Endothelial cell of umbilical vein (primary cell): ENCODE results near the gene FSTL4. TPM values are rescaled to one million over a fixed set of nuclear protein-coding genes. Genes with fewer than 3 reads are reported as not detected.

ENCODE experiments used
- BruUV-seq: library from RNA; stranded (reverse); fragments of 400-500 nt; replicated peaks from 2 replicates; lab custom pipeline; 2021; lab: Mats Ljungman, UMichigan
- CTCF ChIA-PET: fragments of 300-600, 350-600 bp; sonication (Branson Sonifier 250); formaldehyde crosslinking; loops from one replicate; lab custom pipeline; 2021; ENCODE audit warnings: antibody characterized with exemption, inconsistent platforms; lab: Charles Lee
- POLR2A ChIA-PET: fragments of 300-600, 350-600 bp; sonication (Branson Sonifier 250); formaldehyde crosslinking; loops from one replicate; lab custom pipeline; 2021; ENCODE audit warnings: antibody characterized with exemption, inconsistent platforms; lab: Charles Lee
- DNase-seq: peaks from one replicate; pipeline ENCODE4 v3.0.0-alpha.2; 2011; ENCODE audit warnings: low read depth, low spot score
- FAIRE-seq: peaks from 2 replicates; lab custom pipeline; 2011; peaks lifted over from hg19 to GRCh38; lab: Jason Lieb, UNC
- H2AFZ ChIP-seq: 2 replicates; pipeline ENCODE4 v1.6.0; 2012; ENCODE audit warnings: low read depth, low read length, control low read depth, inconsistent platforms
- H3K27ac ChIP-seq: 2 replicates; pipeline ENCODE4 v1.5.1; 2011; ENCODE audit warnings: low read depth, mild to moderate bottlenecking, control low read depth, low read length, moderate library complexity; ENCODE audit not compliant: insufficient read depth
- H3K27me3 ChIP-seq, 2 experiments: 2 replicates each; pipeline versions ENCODE4 v1.6.0 to v1.6.1; 2011; ENCODE audit warnings: low read length in 2 of 2, mixed read lengths in 1 of 2; ENCODE audit not compliant: control insufficient read depth in 2 of 2, insufficient read depth in 2 of 2
- H3K36me3 ChIP-seq, 2 experiments: 2 replicates in 1 of 2; 3 replicates in 1 of 2; pipeline ENCODE4 v1.5.1; 2011; ENCODE audit warnings: low read length in 2 of 2, mild to moderate bottlenecking in 1 of 2, moderate library complexity in 1 of 2; ENCODE audit not compliant: control insufficient read depth in 2 of 2, insufficient read depth in 2 of 2; ENCODE audit errors: extremely low read depth in 1 of 2
- H3K4me1 ChIP-seq: 3 replicates; pipeline ENCODE4 v1.5.1; 2011; ENCODE audit warnings: mild to moderate bottlenecking, low read length; ENCODE audit not compliant: control insufficient read depth, insufficient read depth; ENCODE audit errors: extremely low read depth
- H3K4me2 ChIP-seq: 2 replicates; pipeline ENCODE4 v1.6.1; 2011; ENCODE audit warnings: low read length, control low read depth, mixed read lengths; ENCODE audit not compliant: insufficient read depth
- H3K4me3 ChIP-seq, 3 experiments: fragments of 200-600 bp in 1 of 3; sonication (generic), shearing (Covaris generic) in 1 of 3; replicated peaks in 1 of 3; 2 replicates each; pipeline ENCODE4 v1.5.1; 2011 to 2016; ENCODE audit warnings: control low read depth in 3 of 3, low read length in 3 of 3, mild to moderate bottlenecking in 2 of 3, inconsistent platforms in 1 of 3, low read depth in 1 of 3, moderate library complexity in 1 of 3; ENCODE audit not compliant: insufficient read depth in 1 of 3
- H3K79me2 ChIP-seq: 2 replicates; pipeline ENCODE4 v1.6.0; 2012; ENCODE audit warnings: low read length, inconsistent platforms; ENCODE audit not compliant: control insufficient read depth, insufficient read depth
- H3K9ac ChIP-seq: replicated peaks from 2 replicates; pipeline ENCODE3; 2011; ENCODE audit warnings: low read length, control low read depth; ENCODE audit not compliant: insufficient read depth; ENCODE audit errors: extremely low read depth
- H3K9me1 ChIP-seq: replicated peaks from 3 replicates; pipeline ENCODE4 v1.6.0; 2011; ENCODE audit warnings: mild to moderate bottlenecking, low read length; ENCODE audit not compliant: control insufficient read depth, insufficient read depth; ENCODE audit errors: extremely low read depth
- H3K9me3 ChIP-seq: replicated peaks from 2 replicates; pipeline ENCODE4 v1.5.1; 2012; ENCODE audit warnings: low read length, inconsistent platforms; ENCODE audit not compliant: control insufficient read depth, insufficient read depth
- H4K20me1 ChIP-seq: replicated peaks from 2 replicates; pipeline ENCODE3; 2011; ENCODE audit warnings: mild to moderate bottlenecking, low read length; ENCODE audit not compliant: control insufficient read depth, insufficient read depth; ENCODE audit errors: extremely low read depth
- CTCF ChIP-seq, 2 donors: IDR thresholded peaks; 1 replicate in 1 of 2; 2 replicates in 1 of 2; pipeline ENCODE4 v1.5.1; 2011; ENCODE audit warnings: low read length in 2 of 2, mild to moderate bottlenecking in 2 of 2, moderate library complexity in 2 of 2, control low read depth in 1 of 2, inconsistent platforms in 1 of 2, low read depth in 1 of 2; ENCODE audit not compliant: insufficient read depth in 1 of 2; ENCODE audit errors: extremely low read depth in 1 of 2
- GATA2 ChIP-seq: IDR thresholded peaks from 2 replicates; pipeline ENCODE4 v1.7.0; 2011; ENCODE audit warnings: low read depth, mild to moderate bottlenecking, moderate library complexity, mixed read lengths, low read length; ENCODE audit not compliant: insufficient read length, insufficient read depth
- JUN ChIP-seq: IDR thresholded peaks from 2 replicates; pipeline ENCODE4 v1.6.1; 2011; ENCODE audit warnings: borderline replicate concordance, low read depth; ENCODE audit not compliant: insufficient read length, insufficient read depth
- MYC ChIP-seq: IDR thresholded peaks from one replicate; pipeline ENCODE4 v1.6.1; 2011; ENCODE audit warnings: mild to moderate bottlenecking, low read depth, low read length
- POLR2A ChIP-seq: IDR thresholded peaks from 2 replicates; pipeline ENCODE4 v1.6.1; 2012; ENCODE audit warnings: low read depth, mild to moderate bottlenecking, control low read depth, low read length
- POLR2AphosphoS5 ChIP-seq: IDR thresholded peaks from 2 replicates; pipeline ENCODE4 v1.6.1; 2012; ENCODE audit warnings: low read depth, mild to moderate bottlenecking, control low read depth, low read length, moderate library complexity; ENCODE audit not compliant: insufficient read depth
- dilution Hi-C: fragments of 300-500 bp; cut with MboI; formaldehyde crosslinking; loops from one replicate; pipeline ENCODE4 v1.15.0; 2019; ENCODE audit warnings: low sequenced_read_pairs; ENCODE audit not compliant: extremely low pct_ligation_motif_present
- intact Hi-C: fragments of 100-400 bp; cut with micrococcal nuclease; formaldehyde crosslinking; loops from one replicate; pipeline ENCODE4 v1.10.0; 2022
- polyA plus RNA-seq, 4 experiments: library from polyadenylated mRNA; depleted of rRNA in 3 of 4; stranded (reverse) in 3 of 4; unstranded in 1 of 4; fragments of >200 nt; gene quantifications; 2 replicates each; pipeline versions ENCODE4 v1.2.1 to v1.2.3, GENCODE V29; 2011 to 2012; ENCODE audit warnings: missing spikeins in 1 of 4
- total RNA-seq: library from RNA; stranded (reverse); gene quantifications from 2 replicates; pipeline ENCODE4 v1.2.3, GENCODE V29; 2021
- TF ChIP-seq, protein P1 (sequence below): IDR thresholded peaks from 2 replicates; pipeline ENCODE4 v1.6.1; 2011; ENCODE audit not compliant: insufficient read depth, insufficient read length

The FSTL4 gene
- total and polyA plus RNA-seq, 2 donors (not counting 3 experiments of a cell fraction or from before 2014, with no cell fraction given), result 0.18 TPM; not detected in 1

- Histone ChIP-seq H3K9ac (no peak overlapping the region), H3K4me3 (no peak overlapping the region), H3K4me2 (no peak overlapping the region), H2AFZ (no peak overlapping the region), H3K79me2 (no peaks in the 10 kb centered on the region), H3K4me1 (no peaks in the 10 kb centered on the region), H3K36me3 (no peaks in the 10 kb centered on the region), H3K9me1 (no peaks in the 10 kb centered on the region), H3K27ac (no peak overlapping the region), H4K20me1 (no peaks in the 10 kb centered on the region), H3K27me3 (no peaks in the 10 kb centered on the region), H3K9me3 (no peaks in the 10 kb centered on the region)
- dilution Hi-C loops, result no loop called here
- POLR2A ChIA-PET, result no interaction called here
- DNase-seq (no peak), FAIRE-seq (no peak)
- no peak for TF ChIP-seq CTCF (IDR thresholded peaks at IDR 0.05; ENCODE audit: extremely low read depth in 1 of 2, insufficient read depth in 1 of 2, low read depth in 1 of 2, low read length in 2 of 2)
- TF ChIP-seq, protein P1, sequence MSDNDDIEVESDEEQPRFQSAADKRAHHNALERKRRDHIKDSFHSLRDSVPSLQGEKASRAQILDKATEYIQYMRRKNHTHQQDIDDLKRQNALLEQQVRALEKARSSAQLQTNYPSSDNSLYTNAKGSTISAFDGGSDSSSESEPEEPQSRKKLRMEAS, result no peak
- TF ChIP-seq GATA2, result no peak
- no peak for TF ChIP-seq POLR2AphosphoS5
- TF ChIP-seq JUN, result no peak
- no peak for TF ChIP-seq POLR2A
- no peak for TF ChIP-seq MYC
- CTCF ChIA-PET, result interaction anchor here (2.4 kb wide), 1 partner anchor 154 kb away, joined by 6 read pairs; no protein-coding TSS in a partner anchor
- intact Hi-C loops, result no loop called here
- no TSS peak for BruUV-seq
Observed at GRCh38 chr5:133267601-133268000, 344.7 kb downstream of the FSTL4 start.
